ENCODE measurements around the gene HRH1. TPM values are rescaled to one million over a fixed set of nuclear protein-coding genes. Genes with fewer than 3 reads are reported as not detected.

The HRH1 gene
- total RNA-seq, 3 donors from 2014 or later (not counting 1 experiment from before 2014, with no cell fraction given), result not detected

DNA sequence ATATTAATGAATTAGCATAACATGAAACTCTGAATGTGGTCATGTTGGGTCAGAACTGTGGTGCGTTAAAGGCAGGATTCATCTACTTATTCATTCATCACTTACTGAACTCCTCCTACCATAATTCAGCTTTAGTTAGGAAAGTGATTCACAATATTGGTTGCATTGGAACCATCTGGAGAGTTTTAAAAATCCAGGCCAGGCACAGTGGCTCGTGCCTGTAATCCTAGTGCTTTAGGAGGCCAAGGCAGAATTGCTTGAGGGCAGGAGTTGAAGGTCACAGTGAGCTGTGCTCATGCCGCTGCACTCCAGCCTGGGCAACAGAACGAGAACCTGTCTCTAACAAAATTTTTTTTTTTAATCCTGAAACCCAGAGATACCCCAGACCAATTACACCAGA is 73.7 kb downstream of the HRH1 start:
- intact Hi-C loops (cut with micrococcal nuclease), result no loop called here
- H3K4me1 ChIP-seq (ENCODE audit: control insufficient read depth, insufficient read depth, low read length), result peaks cover 5% of the 10 kb centered on the region
- DNase-seq (no peak), ATAC-seq (no peak)
- H3K36me3 ChIP-seq (ENCODE audit: control insufficient read depth, insufficient read depth, low read length), result no peaks in the 10 kb centered on the region
- no peaks in the 10 kb centered on the region for H3K9me3 Mint-ChIP-seq
- TF ChIP-seq, protein P1, sequence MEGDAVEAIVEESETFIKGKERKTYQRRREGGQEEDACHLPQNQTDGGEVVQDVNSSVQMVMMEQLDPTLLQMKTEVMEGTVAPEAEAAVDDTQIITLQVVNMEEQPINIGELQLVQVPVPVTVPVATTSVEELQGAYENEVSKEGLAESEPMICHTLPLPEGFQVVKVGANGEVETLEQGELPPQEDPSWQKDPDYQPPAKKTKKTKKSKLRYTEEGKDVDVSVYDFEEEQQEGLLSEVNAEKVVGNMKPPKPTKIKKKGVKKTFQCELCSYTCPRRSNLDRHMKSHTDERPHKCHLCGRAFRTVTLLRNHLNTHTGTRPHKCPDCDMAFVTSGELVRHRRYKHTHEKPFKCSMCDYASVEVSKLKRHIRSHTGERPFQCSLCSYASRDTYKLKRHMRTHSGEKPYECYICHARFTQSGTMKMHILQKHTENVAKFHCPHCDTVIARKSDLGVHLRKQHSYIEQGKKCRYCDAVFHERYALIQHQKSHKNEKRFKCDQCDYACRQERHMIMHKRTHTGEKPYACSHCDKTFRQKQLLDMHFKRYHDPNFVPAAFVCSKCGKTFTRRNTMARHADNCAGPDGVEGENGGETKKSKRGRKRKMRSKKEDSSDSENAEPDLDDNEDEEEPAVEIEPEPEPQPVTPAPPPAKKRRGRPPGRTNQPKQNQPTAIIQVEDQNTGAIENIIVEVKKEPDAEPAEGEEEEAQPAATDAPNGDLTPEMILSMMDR (IDR thresholded peaks at IDR 0.05), result no peak
- H3K4me3 Mint-ChIP-seq, result no peak overlapping the region
- no peak overlapping the region for H3K27ac Mint-ChIP-seq
- H3K27ac ChIP-seq (ENCODE audit: low read length), result no peak overlapping the region
- no peaks in the 10 kb centered on the region for H3K9me3 ChIP-seq (ENCODE audit: control insufficient read depth, insufficient read depth, low read length)
- 69% methylated on average over 3 of the region's 4 CpGs for WGBS (ENCODE audit: insufficient coverage)
- H3K27me3 ChIP-seq (ENCODE audit: control insufficient read depth, insufficient read depth, low read length), result no peaks in the 10 kb centered on the region
- peaks cover 6 to 18% of the 10 kb centered on the region in 2 donors for H3K27me3 Mint-ChIP-seq (ENCODE audit: low read depth in 2 of 2)
- H3K36me3 Mint-ChIP-seq, result no peaks in the 10 kb centered on the region
- H3K4me1 Mint-ChIP-seq, result peaks cover 0 to 6% of the 10 kb centered on the region in 2 donors
- no peak overlapping the region for H3K4me3 ChIP-seq (ENCODE audit: low read length)

DNA sequence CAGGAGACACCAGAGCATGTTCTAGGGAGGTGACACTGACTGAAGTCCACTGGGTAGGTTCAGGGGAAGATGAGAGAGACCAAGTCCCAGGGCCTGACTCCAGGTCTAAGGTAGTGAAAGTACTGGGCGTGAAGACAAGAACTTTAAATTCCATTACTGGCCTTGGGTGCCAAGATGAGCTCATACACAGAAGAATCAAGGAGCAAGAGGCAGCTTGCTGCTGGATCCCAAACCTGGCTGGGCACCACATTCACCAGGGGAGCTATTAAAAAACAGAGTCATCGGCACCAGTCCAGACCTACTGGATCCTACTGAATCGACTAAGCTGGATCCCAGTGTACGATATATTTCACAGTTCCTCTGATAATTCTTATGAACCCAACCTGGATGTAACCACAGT is 75.8 kb downstream of the HRH1 start:
- no peaks in the 10 kb centered on the region for H3K27me3 ChIP-seq (ENCODE audit: control insufficient read depth, insufficient read depth, low read length)
- Mint-ChIP-seq H3K27me3 (ENCODE audit: low read depth in 2 of 2) (peaks cover 15 to 25% of the 10 kb centered on the region in 2 donors), H3K27ac (no peak overlapping the region), H3K4me3 (no peak overlapping the region), H3K9me3 (no peaks in the 10 kb centered on the region), H3K36me3 (no peaks in the 10 kb centered on the region), H3K4me1 (peaks cover 0 to 6% of the 10 kb centered on the region in 2 donors)
- DNase-seq (no peak), ATAC-seq (no peak)
- 93% methylated on average over 4 of the region's 4 CpGs for WGBS (ENCODE audit: insufficient coverage)
- H3K36me3 ChIP-seq (ENCODE audit: control insufficient read depth, insufficient read depth, low read length), result no peaks in the 10 kb centered on the region
- no peak overlapping the region for H3K27ac ChIP-seq (ENCODE audit: low read length)
- H3K4me1 ChIP-seq (ENCODE audit: control insufficient read depth, insufficient read depth, low read length), result peaks cover 5% of the 10 kb centered on the region
- TF ChIP-seq, protein P1 (IDR thresholded peaks at IDR 0.05), result no peak
- H3K4me3 ChIP-seq (ENCODE audit: low read length), result no peak overlapping the region
- intact Hi-C loops (cut with micrococcal nuclease), result no loop called here
- no peaks in the 10 kb centered on the region for H3K9me3 ChIP-seq (ENCODE audit: control insufficient read depth, insufficient read depth, low read length)

DNA sequence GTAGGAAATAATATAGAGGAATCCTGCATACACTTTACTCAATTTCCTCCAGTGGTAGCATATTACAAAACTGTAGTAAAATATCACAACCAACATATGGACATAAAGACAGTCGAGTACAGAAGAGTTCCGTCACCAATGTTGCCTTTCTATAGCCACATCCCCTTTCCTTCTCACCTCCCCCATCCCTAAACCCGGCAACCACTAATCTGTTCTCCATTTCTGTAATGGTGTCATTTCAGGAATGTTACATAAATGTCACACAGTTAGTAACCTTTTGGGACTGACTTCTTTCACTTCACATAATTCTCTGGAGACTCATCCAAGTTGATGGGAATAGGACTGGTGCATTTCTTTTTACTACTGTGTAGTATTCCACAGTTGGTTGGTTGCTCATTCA is 76.5 kb downstream of the HRH1 start:
- ATAC-seq, result no peak
- H3K9me3 Mint-ChIP-seq, result no peaks in the 10 kb centered on the region
- 94% methylated on average over 3 of the region's 3 CpGs for WGBS (ENCODE audit: insufficient coverage)
- H3K27me3 ChIP-seq (ENCODE audit: control insufficient read depth, insufficient read depth, low read length), result no peaks in the 10 kb centered on the region
- no peak overlapping the region for H3K4me3 Mint-ChIP-seq
- H3K27ac ChIP-seq (ENCODE audit: low read length), result no peak overlapping the region
- peaks cover 5% of the 10 kb centered on the region for H3K4me1 ChIP-seq (ENCODE audit: control insufficient read depth, insufficient read depth, low read length)
- H3K36me3 ChIP-seq (ENCODE audit: control insufficient read depth, insufficient read depth, low read length), result no peaks in the 10 kb centered on the region
- no peaks in the 10 kb centered on the region for H3K36me3 Mint-ChIP-seq
- TF ChIP-seq, protein P1 (IDR thresholded peaks at IDR 0.05), result no peak
- no peak for DNase-seq
- H3K4me1 Mint-ChIP-seq, result peaks cover 0 to 2% of the 10 kb centered on the region in 2 donors
- H3K4me3 ChIP-seq (ENCODE audit: low read length), result no peak overlapping the region
- H3K27ac Mint-ChIP-seq, result no peak overlapping the region
- H3K9me3 ChIP-seq (ENCODE audit: control insufficient read depth, insufficient read depth, low read length), result no peaks in the 10 kb centered on the region
- peaks cover 15 to 25% of the 10 kb centered on the region in 2 donors for H3K27me3 Mint-ChIP-seq (ENCODE audit: low read depth in 2 of 2)
- intact Hi-C loops (cut with micrococcal nuclease), result no loop called here

DNA sequence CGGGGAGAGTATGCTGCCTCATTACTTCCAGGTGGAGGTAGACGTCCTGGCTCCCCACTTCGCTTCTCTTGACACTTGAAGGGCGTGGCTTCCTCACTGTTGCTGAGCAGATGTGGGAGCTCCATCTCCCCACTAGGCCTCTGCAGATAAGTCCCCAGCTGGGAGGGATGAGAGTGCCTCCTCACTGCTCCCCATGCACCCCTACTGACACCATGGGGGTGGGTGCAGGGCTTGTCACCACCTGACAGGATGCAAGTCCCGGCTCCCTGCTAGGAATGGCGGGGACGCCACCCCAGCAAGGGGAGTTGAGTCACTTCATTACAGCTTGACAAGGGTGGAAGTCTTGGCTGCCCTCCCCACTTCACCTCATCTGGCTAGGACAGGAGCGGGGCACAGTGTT is 81.1 kb downstream of the HRH1 start:
- no peaks in the 10 kb centered on the region for H3K9me3 Mint-ChIP-seq
- TF ChIP-seq, protein P1 (IDR thresholded peaks at IDR 0.05), result no peak
- H3K4me3 ChIP-seq (ENCODE audit: low read length), result no peak overlapping the region
- 81% methylated on average over 8 of the region's 8 CpGs for WGBS (ENCODE audit: insufficient coverage)
- H3K4me3 Mint-ChIP-seq, result no peak overlapping the region
- DNase-seq (no peak), ATAC-seq (no peak)
- no peaks in the 10 kb centered on the region for H3K27me3 ChIP-seq (ENCODE audit: control insufficient read depth, insufficient read depth, low read length)
- no peaks in the 10 kb centered on the region for H3K36me3 ChIP-seq (ENCODE audit: control insufficient read depth, insufficient read depth, low read length)
- intact Hi-C loops (cut with micrococcal nuclease), result no loop called here
- no peak overlapping the region for H3K27ac ChIP-seq (ENCODE audit: low read length)
- no peaks in the 10 kb centered on the region for H3K4me1 Mint-ChIP-seq
- H3K4me1 ChIP-seq (ENCODE audit: control insufficient read depth, insufficient read depth, low read length), result no peaks in the 10 kb centered on the region
- H3K27me3 Mint-ChIP-seq (ENCODE audit: low read depth in 2 of 2), result peaks cover 22 to 38% of the 10 kb centered on the region in 2 donors
- no peak overlapping the region for H3K27ac Mint-ChIP-seq
- no peaks in the 10 kb centered on the region for H3K9me3 ChIP-seq (ENCODE audit: control insufficient read depth, insufficient read depth, low read length)
- no peaks in the 10 kb centered on the region for H3K36me3 Mint-ChIP-seq
